ENCODE results near the gene SRBD1.

- TF ChIP-seq CTCF (IDR thresholded peaks at IDR 0.05) (no peak), POLR2A (IDR thresholded peaks at IDR 0.05) (no peak)
These were observed 77.3 kb downstream of the SRBD1 start for GRCh38 chr2:45533771-45534170.

Data from lower leg skin (tissue), 3 donors.